GM12892 (cell line): ENCODE results near the gene CDH4.

Experiments
- DNase-seq: peaks from one replicate; pipeline ENCODE4 v3.0.0; 2011; ENCODE audit not compliant: insufficient read length
- FAIRE-seq: peaks from 2 replicates; lab custom pipeline; 2011; peaks lifted over from hg19 to GRCh38; lab: Jason Lieb, UNC
- POLR2A ChIP-seq: IDR thresholded peaks from 2 replicates; pipeline ENCODE4 v1.6.1; 2011; ENCODE audit warnings: low read depth, low read length, control low read depth
- POLR2AphosphoS5 ChIP-seq: IDR thresholded peaks from 2 replicates; pipeline ENCODE4 v1.6.1; 2011; ENCODE audit warnings: low read depth, low read length, control low read depth
- TAF1 ChIP-seq: IDR thresholded peaks from 2 replicates; pipeline ENCODE4 v1.6.1; 2011; ENCODE audit warnings: low read depth, mild to moderate bottlenecking, control low read depth, low read length, borderline replicate concordance

The CDH4 gene

GRCh38 chr20:61697666-61698597 lies 445.9 kb downstream of the CDH4 start:
- DNase-seq, result no peak
- no peak for FAIRE-seq
- TF ChIP-seq TAF1, result no peak
- no peak for TF ChIP-seq POLR2AphosphoS5
- TF ChIP-seq POLR2A, result no peak

GRCh38 chr20:61698598-61699494 lies 446.8 kb downstream of the CDH4 start:
- no peak for FAIRE-seq
- DNase-seq, result no peak
- TF ChIP-seq TAF1 (no peak), POLR2AphosphoS5 (no peak), POLR2A (no peak)

DNA sequence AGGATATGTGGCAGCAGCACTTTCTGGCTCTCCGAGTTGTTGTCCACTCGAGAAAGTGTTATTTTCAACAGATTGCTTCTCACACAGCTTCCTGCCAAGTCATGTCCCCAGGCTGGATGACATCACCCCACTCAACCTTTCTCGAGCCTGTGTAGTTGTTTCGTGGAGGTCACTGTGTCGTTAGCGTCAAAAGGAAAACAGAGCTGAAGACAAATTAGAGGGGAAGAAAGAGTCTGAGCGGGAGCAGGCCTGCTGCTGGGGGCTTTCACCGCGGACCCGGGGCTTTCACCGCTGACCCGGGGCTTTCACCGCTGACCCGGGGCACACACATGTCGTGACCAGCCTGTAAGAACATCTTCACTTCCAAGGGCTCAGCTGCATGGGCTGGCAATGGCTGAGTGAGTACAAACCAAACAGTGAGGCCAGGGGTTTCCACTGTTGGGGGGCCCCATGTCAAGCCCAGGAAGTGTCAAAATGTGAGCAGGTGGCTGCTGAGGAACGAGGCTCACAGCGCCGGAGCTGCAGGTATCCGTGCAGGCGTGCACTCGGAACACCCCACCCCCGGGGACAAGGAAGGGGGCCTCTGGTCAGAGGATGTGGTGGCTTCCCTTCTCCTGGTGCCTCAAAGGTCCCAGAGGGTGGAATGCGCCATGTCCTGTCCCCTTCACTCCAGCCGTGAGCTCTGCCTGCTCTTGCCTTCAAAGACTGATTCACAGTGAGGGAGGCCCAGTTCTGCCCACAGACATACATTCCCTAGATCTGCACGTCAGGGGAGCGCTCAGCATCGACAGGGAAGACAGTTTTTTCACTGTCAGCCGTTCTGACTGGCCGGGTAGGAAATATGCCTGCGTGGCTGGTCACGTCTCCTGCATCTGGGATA lies 447.7 kb downstream of the CDH4 start:
- TF ChIP-seq TAF1 (no peak), POLR2AphosphoS5 (no peak), POLR2A (no peak)
- FAIRE-seq (no peak), DNase-seq (no peak)

- no peak for DNase-seq
- no peak for TF ChIP-seq POLR2AphosphoS5
- TF ChIP-seq POLR2A, result no peak
- no peak for TF ChIP-seq TAF1
- FAIRE-seq, result no peak
Observed at GRCh38 chr20:61700595-61701140, 448.6 kb downstream of the CDH4 start.

DNA sequence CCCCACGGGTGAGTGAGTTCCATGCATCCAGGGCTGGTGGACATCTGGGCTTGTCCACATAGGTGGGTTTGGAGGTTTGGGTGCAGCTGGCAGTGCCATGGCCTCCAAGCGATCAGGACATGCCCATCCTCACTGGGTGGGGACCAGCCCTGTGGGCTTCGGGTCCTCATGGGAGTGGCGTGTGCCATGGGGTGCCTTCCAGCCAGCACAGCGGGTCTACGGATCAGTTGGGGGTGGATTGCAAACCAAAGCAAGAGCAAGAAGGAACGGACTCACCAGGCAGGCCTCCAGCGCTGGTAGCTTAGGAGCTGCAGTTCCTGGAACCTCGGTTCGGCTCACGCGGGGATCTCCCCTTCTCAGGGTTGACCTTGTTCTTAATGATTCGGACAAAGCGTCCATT lies 449.3 kb downstream of the CDH4 start:
- TF ChIP-seq POLR2A (no peak), POLR2AphosphoS5 (no peak), TAF1 (no peak)
- DNase-seq, result no peak
- no peak for FAIRE-seq

DNA sequence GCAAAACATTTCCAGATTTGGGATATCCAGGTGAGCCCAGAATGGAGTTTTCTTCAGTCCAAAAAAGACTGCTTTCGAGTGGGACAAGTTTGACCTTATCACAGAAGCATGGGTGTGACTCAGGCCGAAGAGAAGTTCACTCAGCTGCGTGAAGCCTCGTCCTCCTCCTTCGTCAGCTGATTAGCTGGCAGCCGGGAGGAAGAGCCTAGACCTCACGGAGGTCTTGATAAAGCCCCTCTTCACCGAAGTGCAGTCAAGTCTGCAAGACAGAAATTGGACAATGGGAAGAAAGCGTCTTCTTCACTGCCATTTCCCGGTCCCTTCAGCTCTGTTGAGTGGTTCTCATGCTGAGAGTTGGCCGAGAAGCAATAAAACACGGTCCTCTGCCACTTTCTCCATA lies 449.7 kb downstream of the CDH4 start:
- no peak for FAIRE-seq
- TF ChIP-seq POLR2AphosphoS5 (no peak), TAF1 (no peak), POLR2A (no peak)
- no peak for DNase-seq

GRCh38 chr20:61702246-61702645 lies 450.2 kb downstream of the CDH4 start:
- DNase-seq (no peak), FAIRE-seq (no peak)
- no peak for TF ChIP-seq POLR2A
- no peak for TF ChIP-seq POLR2AphosphoS5
- no peak for TF ChIP-seq TAF1

DNA sequence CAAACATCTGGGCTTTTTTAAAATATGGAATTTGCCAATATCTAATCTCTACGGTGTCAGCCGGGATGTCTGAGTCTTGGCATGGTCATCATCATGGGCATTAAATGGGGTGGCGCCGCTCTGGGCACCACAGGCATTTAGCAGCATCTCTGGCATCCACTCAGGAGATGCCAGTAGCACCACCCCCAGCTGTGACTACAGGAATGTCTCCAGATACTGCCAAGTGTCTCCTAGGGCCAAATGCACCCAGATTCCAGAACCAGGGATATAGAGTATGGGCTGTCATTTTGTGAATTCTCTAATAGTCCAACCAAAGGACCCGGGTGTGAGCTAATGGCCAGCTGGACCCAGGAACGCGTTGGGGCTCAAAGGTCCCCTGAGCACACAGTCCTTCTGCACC lies 452.6 kb downstream of the CDH4 start:
- FAIRE-seq, result no peak
- DNase-seq, result no peak
- TF ChIP-seq POLR2A (no peak), TAF1 (no peak), POLR2AphosphoS5 (no peak)

- no peak for TF ChIP-seq TAF1
- TF ChIP-seq POLR2AphosphoS5, result no peak
- no peak for TF ChIP-seq POLR2A
- FAIRE-seq, result no peak
- DNase-seq, result no peak
Observed at GRCh38 chr20:61705386-61706258, 453.6 kb downstream of the CDH4 start.
